Stimulated activated CD4-positive, alpha-beta T cell treated with anti-CD3 and anti-CD28 coated beads, Interleukin-15, amount 100 ng/mL, for 48 hours (primary cell): ENCODE data around the gene DNAI7.

Experiments
- DNase-seq, 2 donors: peaks; one replicate each; pipeline ENCODE4 v3.0.0-alpha.2; 2020; ENCODE audit warnings: low read depth in 2 of 2

Gene DNAI7, protein sequence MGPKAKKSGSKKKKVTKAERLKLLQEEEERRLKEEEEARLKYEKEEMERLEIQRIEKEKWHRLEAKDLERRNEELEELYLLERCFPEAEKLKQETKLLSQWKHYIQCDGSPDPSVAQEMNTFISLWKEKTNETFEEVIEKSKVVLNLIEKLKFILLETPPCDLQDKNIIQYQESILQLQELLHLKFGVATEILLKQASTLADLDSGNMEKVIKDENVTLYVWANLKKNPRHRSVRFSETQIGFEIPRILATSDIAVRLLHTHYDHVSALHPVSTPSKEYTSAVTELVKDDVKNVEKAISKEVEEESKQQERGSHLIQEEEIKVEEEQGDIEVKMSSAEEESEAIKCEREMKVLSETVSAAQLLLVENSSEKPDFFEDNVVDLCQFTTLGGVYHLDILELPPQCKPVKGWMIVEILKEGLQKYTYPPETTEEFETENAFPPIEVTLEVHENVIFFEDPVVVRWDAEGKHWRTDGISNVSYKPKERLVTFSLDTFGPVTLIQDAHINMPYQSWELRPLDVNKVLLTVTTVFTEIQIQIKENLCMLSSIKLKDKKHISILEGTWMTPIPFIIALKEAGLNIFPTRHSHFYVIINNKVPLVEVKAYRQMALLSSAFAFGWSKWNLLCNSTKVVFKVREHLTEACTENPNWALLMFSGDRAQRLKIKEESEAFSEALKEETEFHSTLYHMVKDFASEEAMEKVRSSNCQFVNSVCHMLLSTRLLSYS

DNA sequence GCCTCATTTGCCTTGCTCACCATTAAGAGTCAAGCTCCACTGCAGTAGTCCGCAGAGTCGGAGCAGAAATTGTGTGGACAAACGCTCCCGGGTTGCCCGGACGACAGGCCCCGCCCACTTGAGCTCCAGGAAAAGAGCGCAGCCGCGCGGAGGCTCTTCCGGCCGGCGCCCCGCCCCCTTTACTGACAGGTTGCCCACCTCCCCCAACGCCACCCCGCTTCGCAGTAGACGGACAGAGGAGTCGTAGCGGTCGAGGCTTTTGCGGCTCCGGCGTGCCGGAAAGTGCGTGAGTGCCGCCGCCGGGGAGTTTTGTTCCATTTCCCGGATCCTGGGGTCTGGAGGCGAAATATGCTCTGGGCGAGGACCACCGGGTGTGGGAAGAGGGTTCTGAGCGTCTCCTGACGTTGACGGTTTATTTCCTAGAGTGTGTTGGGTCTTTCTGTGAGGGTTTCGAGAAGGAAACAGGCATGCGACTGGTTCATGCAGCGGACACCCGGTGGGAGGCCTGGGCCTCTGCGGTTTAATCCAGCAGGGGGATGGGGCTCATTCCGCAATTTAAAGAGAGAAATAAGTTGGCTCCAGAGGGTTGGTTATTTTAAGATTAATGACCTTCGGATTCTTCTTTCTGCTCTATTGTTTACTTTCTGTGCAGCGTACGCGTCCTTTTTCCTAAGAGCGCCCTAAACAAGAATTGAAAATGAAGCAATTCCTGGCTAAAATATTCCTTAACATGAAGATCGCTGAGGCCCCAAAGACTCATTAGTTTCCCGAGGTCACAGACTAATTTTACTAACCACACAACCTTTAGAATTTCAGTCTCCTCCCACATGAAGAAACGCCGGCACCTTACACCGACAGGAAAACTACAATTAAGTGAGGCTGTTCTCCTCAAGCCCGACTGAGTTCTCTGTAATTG lies at the start of gene DNAI7, which contains the start of gene ETFRF1:
Gene DNAI7, minus strand, starts transcription at position 105 of the 916 bp plus-strand sequence. Its CDS starts 82 bp downstream, at position 23.
Gene ETFRF1, plus strand, starts transcription at position 182 of the 916 bp plus-strand sequence. CDS start 8,720 bp downstream, outside the sequence.
- peak; percentile 89 to 94 for DNase-seq

DNA sequence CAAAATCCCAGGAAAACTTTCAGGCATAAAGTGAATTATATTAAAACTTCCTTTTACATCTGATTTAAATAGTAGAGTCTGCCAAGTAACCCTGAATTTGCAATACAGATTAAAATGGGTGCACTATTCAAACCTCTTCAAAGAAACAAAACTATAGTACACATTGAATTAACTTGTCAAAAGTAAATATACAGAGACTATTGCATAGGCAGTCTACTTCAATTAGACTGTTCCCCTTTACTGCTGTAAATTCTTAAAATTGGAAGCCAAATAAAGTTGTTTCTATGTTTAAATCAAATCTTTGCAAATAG lies 48.7 kb upstream of the DNAI7 start:
- DNase-seq = no peak

DNA sequence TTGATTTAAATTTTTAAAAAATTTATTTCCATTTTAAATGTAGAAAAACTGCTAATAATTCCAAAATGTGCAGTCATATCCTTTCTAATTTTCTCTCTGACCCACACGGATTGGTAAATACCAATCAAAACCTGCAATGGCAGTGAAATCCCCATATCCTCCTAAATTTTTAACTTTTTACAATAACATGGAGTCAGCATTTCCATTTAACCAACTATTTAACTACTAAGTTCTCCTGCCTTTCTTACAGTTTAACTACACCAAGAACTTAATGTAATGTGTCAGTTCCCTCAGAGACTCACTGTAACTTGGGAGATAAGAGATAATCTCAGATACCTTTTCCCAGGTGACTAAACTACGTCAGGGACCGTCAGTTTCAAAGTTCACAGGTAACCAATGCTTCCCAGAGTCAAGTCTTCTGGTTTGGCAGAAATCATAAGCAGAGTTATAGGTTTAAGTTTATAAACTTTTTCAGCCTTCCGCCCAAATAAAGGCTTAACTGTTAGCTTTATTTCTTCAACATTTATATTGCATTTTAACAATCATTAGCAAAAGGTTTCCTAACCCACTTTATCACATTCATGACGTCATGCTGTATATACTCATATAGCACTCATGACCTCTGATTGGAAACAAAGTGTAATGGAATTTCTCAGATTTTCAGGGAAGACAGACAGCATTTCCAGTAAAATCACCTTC lies 48.2 kb upstream of the DNAI7 start:
- DNase-seq = no peak

DNA sequence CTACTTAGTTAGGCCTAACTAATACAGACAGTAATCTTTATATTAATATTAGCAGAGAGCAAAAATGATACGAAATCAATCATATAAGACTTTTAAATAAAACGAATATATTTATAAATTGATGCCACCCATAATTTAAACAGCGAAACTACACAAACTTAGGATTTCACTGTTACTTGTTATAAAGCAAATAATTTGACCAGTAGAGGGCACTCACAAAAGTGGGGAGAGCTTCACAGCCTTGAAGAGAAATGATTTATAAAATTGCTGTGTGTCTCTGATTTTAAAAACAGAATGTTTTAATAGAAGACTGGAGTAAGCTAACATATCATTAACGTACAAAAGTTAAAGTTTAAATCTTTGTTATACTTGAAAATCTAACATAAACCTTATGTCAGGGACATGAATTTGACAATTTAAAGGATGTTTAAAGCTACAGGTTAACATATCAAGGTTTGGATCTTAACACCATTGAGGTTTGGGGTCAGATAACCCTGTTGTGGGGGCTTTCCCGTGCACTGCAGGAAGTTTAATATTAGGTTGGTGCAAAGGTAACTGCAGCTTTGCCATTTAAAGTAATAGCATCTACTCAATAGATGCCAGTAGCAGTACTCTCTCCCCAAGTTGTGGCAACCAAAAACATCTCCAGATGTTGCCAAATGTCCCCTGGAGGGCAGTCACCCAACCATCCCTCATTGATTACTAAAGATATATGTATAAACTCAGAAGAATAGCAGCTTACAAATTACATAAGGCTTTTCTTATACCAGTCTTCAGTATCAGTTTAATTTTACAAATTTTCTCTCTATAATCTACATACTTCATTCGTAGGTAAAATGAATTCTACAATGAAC lies 46.4 kb upstream of the DNAI7 start:
- no peak for DNase-seq

DNA sequence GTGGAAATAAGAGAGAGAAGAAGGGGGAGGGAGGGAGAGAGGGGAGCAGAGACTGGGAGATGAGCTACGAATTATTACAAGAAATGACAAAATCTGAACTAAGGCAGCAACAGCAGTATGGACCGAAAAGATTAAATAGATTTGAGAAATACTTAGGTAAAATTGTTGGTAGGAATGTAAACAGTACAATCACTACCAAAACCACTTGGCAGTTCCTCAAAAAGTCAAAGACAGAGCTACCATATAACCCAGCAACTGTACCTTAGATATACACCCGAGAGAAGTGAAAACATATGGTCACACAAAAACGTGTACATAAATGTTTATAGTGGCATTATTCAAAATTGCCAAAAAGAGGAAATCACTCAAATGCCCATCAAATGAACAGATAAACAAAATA lies 41.7 kb upstream of the DNAI7 start:
- no peak for DNase-seq

DNA sequence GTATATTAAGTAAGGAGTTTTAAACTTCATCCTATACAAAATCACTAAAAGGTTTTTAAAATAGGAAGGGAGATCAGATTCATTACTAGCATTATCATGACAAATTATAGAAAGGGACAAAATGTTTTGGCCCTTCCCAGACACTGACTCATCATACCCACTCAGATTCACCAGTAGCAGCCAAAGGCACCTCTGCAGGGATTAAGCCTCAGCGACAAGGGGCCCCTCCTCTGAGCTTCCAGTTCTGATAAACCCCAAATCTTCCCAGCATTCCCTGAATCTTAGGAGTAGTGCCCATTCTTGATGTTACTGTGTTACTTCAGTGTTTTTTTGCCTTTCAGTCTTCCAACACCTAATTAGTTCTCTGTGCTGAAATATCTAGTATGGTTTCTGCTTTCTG lies 41.2 kb upstream of the DNAI7 start:
- no peak for DNase-seq

DNA sequence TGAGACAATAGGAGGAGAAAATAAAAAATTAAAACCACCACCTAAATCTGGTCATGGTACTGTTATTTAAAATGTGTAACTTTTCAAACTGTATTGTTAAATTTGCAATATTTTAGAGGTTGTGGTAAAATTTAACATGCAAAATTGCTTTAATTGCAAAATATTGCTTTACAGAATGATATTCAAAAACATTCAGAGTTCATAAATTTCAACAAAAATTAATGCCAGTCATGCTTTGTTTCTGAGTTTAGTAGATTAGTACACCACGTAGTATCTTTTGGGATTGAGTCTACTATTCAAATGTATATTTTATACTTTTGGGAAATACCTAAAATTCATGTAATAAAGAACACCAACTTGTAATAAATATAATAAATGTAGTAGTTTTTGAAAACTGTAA lies 18.4 kb upstream of the DNAI7 start:
- DNase-seq = no peak

DNA sequence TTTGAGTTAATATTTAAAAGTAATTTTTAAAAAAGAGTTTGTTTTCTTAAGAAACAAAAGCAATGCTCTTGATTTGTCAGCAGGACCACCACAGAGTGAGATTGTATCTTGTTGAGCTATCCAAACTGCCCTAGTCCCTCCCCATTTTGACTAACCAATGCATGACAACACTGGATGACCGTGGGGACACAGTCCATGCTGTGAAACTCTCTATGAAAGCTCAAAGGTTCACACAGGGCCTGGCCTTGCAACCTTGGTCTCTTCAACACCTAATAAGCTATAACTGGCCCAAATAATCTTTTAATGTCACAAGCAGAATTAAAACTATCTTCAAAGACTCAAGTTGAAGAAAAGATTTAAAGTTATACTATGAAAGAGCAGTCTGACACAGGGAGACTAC lies 13.6 kb upstream of the DNAI7 start:
- no peak for DNase-seq

DNA sequence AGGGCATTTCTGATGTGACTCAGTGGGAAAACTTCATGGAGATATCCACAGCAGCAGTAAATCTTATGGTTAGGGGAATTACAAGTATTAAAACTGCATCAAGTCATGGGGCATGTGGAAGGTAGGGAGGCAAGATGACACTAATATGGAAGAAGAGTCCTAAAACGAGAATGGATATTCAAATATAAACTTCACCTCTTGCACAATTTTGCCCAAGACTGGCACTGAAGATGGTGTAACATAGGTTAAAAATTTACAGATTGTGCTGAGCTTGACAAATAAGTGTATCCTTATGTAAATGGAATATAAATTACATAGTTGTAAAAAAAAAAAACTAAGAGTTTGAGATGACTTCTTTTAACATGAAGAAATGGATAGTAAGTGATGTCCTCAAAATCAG lies 12.9 kb upstream of the DNAI7 start:
- DNase-seq = no peak

DNA sequence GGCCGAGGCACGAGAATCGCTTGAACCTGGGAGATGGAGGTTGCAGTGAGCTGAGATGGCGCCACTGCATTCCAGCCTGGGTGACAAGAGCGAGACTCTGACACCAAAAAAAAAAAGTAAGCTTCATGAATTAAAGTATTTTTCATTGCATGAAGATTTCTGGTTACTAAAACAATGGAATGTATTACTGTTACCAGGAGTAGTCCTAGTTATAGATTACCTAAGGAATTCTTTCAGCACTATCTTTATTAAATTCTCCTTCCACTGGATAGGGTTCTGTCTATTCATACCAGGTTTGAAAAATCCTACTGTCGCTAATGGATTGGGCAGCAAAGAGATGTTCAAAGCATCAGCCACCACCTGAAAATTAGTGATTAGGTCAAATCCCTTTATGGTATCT lies 12.5 kb upstream of the DNAI7 start:
- DNase-seq = no peak

DNA sequence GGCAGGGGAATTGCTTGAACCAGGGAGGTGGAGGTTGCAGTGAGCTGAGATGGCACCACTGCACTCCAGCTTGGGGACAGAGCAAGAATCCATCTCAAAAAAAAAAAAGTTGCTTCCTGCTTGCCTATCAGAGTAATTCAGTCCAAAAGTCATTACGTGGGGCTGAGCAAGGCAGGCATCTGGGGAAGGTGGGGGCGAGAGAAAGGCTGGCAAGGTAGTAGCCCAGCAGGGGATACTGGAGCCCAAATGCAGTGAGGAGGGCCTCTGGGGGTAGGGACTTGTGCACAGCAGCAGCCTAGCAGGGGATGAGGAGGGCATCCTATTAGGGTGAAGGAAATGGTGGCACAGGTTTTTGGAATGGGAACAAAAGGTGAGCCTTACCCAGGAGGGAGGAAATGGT lies 7.2 kb upstream of the DNAI7 start:
- DNase-seq = no peak

DNA sequence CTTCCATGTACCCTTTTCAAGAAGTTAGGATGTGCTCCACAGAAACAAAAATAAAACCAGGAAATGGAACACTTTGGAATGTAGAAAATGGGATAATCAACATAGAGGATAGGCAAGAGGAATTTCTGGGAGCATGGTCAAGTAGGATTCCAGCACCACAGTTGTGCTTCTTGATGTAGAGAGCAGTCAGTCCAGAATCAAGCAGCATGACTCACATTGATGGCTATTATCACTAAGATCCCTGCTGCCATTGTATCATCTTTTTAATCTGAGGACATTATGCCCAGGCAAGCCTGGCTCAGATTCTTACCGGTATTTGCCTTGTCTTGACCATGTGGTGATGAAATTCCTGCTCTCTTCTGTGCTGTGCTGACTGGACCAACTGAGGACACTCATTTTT lies 5.7 kb upstream of the DNAI7 start:
- no peak for DNase-seq

DNA sequence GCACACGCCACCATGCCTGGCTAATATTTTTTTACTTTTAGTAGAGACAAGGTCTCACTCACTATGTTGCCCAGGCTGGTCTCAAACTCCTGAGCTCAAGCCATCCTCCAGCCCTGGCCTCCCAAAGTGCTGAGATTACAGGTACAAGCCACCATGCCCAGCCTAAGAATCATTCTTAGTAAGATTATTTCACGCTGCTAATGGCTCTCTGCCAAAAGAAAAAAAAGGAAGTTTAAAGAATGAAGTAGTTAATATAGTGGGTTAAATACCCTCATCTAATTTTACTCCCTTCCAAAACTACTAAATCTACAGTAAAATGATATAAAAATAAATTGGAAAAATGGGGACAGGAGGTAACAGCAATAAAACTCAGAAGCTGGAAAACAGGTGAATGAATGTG lies 2.6 kb upstream of the DNAI7 start:
- no peak for DNase-seq

DNA sequence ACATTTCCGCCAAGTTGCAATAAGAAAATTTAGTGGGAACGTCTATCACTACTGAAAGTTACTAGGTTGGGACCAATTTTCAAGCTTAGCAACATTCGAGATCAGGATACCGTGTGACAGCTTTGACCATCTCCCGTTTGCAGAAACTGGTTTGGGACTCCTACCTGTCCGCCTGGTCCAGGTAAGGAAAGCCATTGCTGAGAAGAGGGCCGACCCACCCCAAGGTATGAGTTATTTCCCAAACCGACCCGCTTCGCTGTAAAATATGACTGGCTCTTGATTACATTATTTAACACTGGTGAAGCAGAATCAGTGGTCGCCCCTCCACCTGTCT lies 271 bp downstream of the DNAI7 start:
- no peak for DNase-seq

DNA sequence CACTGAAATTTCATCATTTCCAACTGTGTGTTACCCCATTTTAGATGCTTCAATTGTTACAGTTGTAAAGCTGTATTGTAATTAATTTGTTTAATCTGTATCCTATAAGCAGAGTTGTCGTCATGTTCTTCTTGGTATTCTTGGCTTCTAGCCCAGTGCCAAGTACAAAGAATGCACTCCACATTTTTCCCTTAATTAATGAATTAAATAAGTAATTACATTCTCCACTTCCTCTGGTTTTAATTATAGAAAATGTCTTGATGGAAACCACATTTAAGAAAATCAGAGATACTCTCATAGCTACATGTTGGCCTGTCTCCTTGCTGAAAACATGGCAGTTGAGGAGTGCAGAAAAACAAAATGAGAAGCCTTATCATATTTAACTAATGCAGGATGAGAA lies 746 bp downstream of the DNAI7 start:
- no peak for DNase-seq

DNA sequence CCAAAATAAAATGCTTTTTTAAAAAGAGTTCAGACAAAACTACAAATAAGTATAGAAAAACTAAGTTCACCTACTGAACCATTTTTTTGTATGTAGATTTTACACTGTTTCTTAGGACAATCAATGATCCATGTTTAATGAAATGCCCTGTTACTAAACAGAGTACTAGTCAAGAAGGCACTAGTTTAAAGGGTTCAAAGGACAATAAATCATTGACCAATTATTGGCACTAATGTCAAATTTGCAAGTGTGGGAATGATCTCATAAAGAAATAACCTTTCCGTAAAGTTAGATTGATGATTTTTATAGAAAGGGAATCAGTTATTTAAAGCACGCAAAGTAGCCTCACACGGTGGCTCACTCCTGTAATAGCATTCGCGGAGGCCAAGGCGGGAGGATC lies 4.2 kb downstream of the DNAI7 start:
- no peak for DNase-seq

DNA sequence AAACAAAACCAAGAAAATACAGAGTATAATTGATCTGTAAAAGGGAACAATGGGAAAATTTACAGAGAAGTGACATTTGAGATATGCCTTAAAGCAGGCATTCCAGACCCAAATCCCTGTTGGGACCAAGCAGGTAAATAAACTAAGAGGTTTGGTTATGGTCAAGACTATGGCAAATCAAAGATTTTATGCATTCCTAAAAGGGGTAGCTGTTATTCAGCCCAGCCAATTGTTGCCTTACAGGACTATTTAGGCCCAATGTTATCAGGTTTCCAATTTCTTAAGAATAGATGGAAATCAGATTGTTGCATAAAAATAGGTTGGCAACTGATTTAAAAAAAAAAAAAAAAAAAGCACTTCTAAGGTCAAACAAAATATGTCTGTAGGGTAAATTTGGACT lies 5.3 kb downstream of the DNAI7 start:
- DNase-seq = no peak

DNA sequence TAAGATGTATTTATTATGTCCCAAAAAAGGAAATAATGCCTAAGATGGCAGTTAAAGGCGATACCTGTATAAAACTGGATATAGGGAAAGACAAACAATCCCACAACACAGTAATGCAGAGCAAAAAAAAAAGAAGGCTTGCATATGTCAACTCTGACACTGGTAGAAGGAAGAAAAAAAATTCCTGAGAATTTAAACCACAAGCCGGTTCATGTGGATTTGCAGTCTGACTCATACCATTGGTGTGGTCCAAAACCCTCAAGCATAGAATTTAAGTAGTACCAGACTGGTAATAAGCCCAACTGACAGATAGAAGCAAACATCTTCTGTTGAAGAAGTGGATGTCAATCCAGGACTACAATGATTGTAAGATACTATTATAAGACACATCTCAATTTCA lies 7.2 kb downstream of the DNAI7 start:
- DNase-seq = no peak

DNA sequence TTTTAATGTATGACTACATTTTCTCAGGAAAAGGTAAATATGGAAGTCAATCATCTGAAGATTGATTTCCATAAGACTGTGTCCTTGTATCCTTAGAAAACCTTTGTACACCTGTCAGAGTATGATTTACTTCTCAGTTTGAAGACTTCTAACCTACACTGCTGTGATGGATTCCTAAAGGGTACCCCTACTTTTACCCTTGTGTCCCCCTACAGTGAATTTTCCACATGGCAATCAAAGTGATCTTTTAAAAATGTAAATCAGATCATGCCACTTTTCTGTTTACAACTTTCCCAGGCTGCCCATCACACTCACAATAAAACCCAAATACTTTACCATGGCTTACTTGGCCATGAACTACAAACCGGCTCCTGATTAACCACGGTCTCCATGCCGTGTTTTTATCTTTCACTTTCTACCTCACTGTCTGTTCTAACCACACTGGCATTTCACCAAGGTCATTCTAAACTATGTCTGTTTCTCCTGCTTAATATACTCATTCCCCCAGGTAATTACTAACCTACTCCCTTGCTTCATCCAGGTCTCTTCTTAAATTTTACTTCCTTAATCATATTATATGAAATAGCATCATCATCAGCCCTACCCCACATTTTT lies 8.1 kb downstream of the DNAI7 start:
- no peak for DNase-seq

DNA sequence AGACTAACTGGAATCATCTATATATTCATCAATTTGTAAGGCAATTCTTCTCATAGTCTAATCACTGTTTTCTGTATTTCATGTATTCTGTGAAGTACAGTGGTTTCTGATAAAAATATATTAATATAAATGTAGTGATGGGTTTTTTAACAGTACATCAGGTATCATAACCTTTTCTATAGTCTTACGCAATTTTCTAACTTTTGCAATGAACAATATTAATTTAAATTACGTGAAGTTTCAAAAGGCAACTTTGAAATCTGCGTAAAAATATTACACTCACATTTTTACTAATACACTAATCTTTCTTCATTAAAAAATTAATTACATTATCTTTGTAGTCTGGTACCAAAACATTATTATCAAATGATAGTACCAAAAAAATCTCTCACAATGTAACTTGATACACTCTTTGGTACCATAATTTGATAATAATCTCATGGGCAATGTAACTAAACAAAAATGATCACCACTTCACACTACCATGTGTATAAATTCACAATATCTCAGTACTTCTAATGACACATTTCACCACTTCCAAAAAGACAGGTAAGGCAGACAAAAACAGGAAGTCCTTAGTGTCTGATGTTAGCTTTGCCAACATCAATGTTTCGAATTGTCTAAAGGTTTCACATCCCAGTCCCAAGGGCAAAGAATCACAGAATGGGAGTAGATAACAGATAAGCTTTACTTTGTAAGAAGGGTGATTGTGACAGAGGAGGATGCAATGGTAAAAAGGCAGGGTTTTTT lies 8.7 kb downstream of the DNAI7 start:
- DNase-seq = no peak
